NCI-H748 (cell line): Measurements from ENCODE around the gene SLC25A43.
"Not testable (repeated sequence)": the region's sequence is repeated elsewhere in the genome, so short reads cannot be mapped to it uniquely, and the experiment has no call there.

ENCODE experiments used
- DNase-seq: peaks from one replicate; lab custom pipeline; 2025; ENCODE audit not compliant: unreplicated experiment; lab: John Stamatoyannopoulos, UW

Gene SLC25A43

GRCh38 chrX:119406776-119407175 lies 7.6 kb downstream of the SLC25A43 start:
- DNase-seq, result no peak

- DNase-seq, result no peak
Observed at GRCh38 chrX:119407681-119408080, 8.5 kb downstream of the SLC25A43 start.

GRCh38 chrX:119410027-119410819 lies 11.1 kb downstream of the SLC25A43 start:
- peak; percentile 74 for DNase-seq

- no peak for DNase-seq
Observed at GRCh38 chrX:119410854-119411253, 11.7 kb downstream of the SLC25A43 start.

- DNase-seq, result no peak
Observed at GRCh38 chrX:119411959-119412358, 12.8 kb downstream of the SLC25A43 start.

GRCh38 chrX:119417376-119417775 lies 18.2 kb downstream of the SLC25A43 start:
- no peak for DNase-seq

- peak; percentile 45 for DNase-seq
Observed at GRCh38 chrX:119417842-119418241, 18.7 kb downstream of the SLC25A43 start.

- DNase-seq, result no peak
Observed at GRCh38 chrX:119419146-119419545, 20.0 kb downstream of the SLC25A43 start.

- no peak for DNase-seq
Observed at GRCh38 chrX:119419898-119420297, 20.8 kb downstream of the SLC25A43 start.

- no peak for DNase-seq
Observed at GRCh38 chrX:119421016-119421705, 22.0 kb downstream of the SLC25A43 start.

GRCh38 chrX:119423631-119424030 lies 24.5 kb downstream of the SLC25A43 start:
- DNase-seq, result no peak

- DNase-seq, result no peak
Observed at GRCh38 chrX:119424999-119425398, 25.9 kb downstream of the SLC25A43 start.

GRCh38 chrX:119427024-119427794 lies 28.1 kb downstream of the SLC25A43 start:
- no peak for DNase-seq

- DNase-seq, result no peak
Observed at GRCh38 chrX:119427795-119428185, 28.7 kb downstream of the SLC25A43 start.

- no peak for DNase-seq
Observed at GRCh38 chrX:119429471-119429870, 30.3 kb downstream of the SLC25A43 start.

GRCh38 chrX:119441295-119441694 lies 42.2 kb downstream of the SLC25A43 start:
- not testable (repeated sequence) for DNase-seq

- no peak for DNase-seq
Observed at GRCh38 chrX:119442286-119442685, 43.1 kb downstream of the SLC25A43 start.

GRCh38 chrX:119453202-119453601 lies 54.1 kb downstream of the SLC25A43 start:
- peak; percentile 16 for DNase-seq

GRCh38 chrX:119455264-119455663 lies 56.1 kb downstream of the SLC25A43 start:
- DNase-seq, result no peak

- no peak for DNase-seq
Observed at GRCh38 chrX:119459181-119459580, 60.0 kb downstream of the SLC25A43 start.

- no peak for DNase-seq
Observed at GRCh38 chrX:119465555-119465954, 66.4 kb downstream of the SLC25A43 start.

- no peak for DNase-seq
Observed at GRCh38 chrX:119466970-119467369, 67.8 kb downstream of the SLC25A43 start.
